ENCODE data around the gene ANKRD6. TPM values are rescaled to one million over a fixed set of nuclear protein-coding genes. Genes with fewer than 3 reads are reported as not detected.

Gene ANKRD6
- total RNA-seq, 1 donor from 2014 or later, result 13.5 TPM

DNA sequence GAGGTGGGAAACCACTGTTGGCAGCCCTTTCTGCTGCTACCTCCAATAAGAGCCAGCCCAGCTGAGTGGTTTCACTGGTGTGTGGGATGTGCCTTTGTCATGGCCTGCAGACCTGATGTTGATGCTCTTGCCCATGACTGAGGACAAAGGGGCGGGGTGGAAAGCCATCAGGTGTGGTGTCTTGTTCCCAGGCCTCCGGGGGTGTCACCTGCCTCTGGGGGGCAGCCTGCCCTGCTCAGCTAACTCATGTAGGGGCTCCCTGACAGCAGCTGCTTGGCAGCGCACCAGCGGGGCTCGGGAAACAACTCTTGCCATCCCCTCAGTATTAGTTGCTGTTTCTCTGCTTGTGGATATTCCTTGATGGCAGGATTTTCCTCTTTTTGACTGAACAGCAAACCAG lies 114.3 kb downstream of the ANKRD6 start:
- Histone ChIP-seq H3K79me2 (ENCODE audit: insufficient read depth, low read length) (no peaks in the 10 kb centered on the region), H3K9me3 (ENCODE audit: insufficient read depth, low read depth, low read length) (no peaks in the 10 kb centered on the region), H3K27me3 (ENCODE audit: insufficient read depth, low read length) (no peaks in the 10 kb centered on the region), H3K4me2 (ENCODE audit: low read length) (no peak overlapping the region), H3K9ac (ENCODE audit: low read length) (no peak overlapping the region), H3K4me1 (ENCODE audit: insufficient read depth, low read length) (no peaks in the 10 kb centered on the region), H3K27ac (ENCODE audit: low read depth, low read length) (no peak overlapping the region), H4K20me1 (ENCODE audit: insufficient read depth, low read length) (peaks cover 3% of the 10 kb centered on the region), H3K36me3 (ENCODE audit: insufficient read depth, low read length) (no peaks in the 10 kb centered on the region), H3K4me3 (ENCODE audit: insufficient read depth, low read depth, low read length) (no peak overlapping the region), H2AFZ (ENCODE audit: low read depth, low read length) (no peak overlapping the region)
- Mint-ChIP-seq H3K36me3 (ENCODE audit: low read depth, unreplicated experiment) (no peaks in the 10 kb centered on the region), H3K4me3 (ENCODE audit: unreplicated experiment) (no peak overlapping the region), H3K9me3 (ENCODE audit: unreplicated experiment) (peaks cover 6% of the 10 kb centered on the region), H3K27me3 (ENCODE audit: low read depth, unreplicated experiment) (no peaks in the 10 kb centered on the region), H3K27ac (ENCODE audit: unreplicated experiment) (no peak overlapping the region), H3K4me1 (ENCODE audit: low read depth, unreplicated experiment) (peaks cover 2% of the 10 kb centered on the region)
- FAIRE-seq (no peak), DNase-seq (ENCODE audit: low read depth) (no peak)
- TF ChIP-seq, protein P1, sequence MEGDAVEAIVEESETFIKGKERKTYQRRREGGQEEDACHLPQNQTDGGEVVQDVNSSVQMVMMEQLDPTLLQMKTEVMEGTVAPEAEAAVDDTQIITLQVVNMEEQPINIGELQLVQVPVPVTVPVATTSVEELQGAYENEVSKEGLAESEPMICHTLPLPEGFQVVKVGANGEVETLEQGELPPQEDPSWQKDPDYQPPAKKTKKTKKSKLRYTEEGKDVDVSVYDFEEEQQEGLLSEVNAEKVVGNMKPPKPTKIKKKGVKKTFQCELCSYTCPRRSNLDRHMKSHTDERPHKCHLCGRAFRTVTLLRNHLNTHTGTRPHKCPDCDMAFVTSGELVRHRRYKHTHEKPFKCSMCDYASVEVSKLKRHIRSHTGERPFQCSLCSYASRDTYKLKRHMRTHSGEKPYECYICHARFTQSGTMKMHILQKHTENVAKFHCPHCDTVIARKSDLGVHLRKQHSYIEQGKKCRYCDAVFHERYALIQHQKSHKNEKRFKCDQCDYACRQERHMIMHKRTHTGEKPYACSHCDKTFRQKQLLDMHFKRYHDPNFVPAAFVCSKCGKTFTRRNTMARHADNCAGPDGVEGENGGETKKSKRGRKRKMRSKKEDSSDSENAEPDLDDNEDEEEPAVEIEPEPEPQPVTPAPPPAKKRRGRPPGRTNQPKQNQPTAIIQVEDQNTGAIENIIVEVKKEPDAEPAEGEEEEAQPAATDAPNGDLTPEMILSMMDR (IDR thresholded peaks at IDR 0.05; ENCODE audit: insufficient read depth, low read depth, low read length), result no peak
- no peak for TF ChIP-seq EZH2 (IDR thresholded peaks at IDR 0.05; ENCODE audit: insufficient read depth, low read length)

DNA sequence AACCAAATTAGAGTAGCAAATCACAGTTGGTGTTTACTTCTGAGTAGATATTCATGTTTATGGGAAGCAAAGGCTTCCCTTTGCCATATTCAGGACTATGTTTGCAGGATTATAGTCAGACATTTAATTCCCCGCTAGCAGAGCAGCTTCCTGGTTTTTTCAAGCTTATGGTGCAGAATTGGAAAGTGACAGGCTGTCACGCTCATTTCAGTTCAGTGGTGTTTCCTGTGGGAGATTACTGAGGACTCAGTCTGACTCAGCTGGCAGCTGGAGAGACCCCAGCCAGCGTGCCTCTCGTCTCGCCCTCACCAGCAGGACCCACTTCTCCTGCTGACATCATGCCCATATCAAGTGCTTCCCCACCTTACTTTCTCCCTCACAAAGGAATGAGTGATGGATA lies 120.5 kb downstream of the ANKRD6 start:
- Histone ChIP-seq H3K27ac (ENCODE audit: low read depth, low read length) (no peak overlapping the region), H3K4me1 (ENCODE audit: insufficient read depth, low read length) (no peaks in the 10 kb centered on the region), H3K9me3 (ENCODE audit: insufficient read depth, low read depth, low read length) (no peaks in the 10 kb centered on the region), H2AFZ (ENCODE audit: low read depth, low read length) (no peak overlapping the region), H3K79me2 (ENCODE audit: insufficient read depth, low read length) (no peaks in the 10 kb centered on the region), H3K4me3 (ENCODE audit: insufficient read depth, low read depth, low read length) (no peak overlapping the region), H3K4me2 (ENCODE audit: low read length) (no peak overlapping the region), H3K9ac (ENCODE audit: low read length) (no peak overlapping the region), H3K27me3 (ENCODE audit: insufficient read depth, low read length) (peaks cover 6% of the 10 kb centered on the region), H3K36me3 (ENCODE audit: insufficient read depth, low read length) (no peaks in the 10 kb centered on the region), H4K20me1 (ENCODE audit: insufficient read depth, low read length) (peaks cover 3% of the 10 kb centered on the region)
- Mint-ChIP-seq H3K36me3 (ENCODE audit: low read depth, unreplicated experiment) (peaks cover 4% of the 10 kb centered on the region), H3K9me3 (ENCODE audit: unreplicated experiment) (peaks cover 10% of the 10 kb centered on the region), H3K27me3 (ENCODE audit: low read depth, unreplicated experiment) (peaks cover 2% of the 10 kb centered on the region), H3K4me1 (ENCODE audit: low read depth, unreplicated experiment) (peaks cover 15% of the 10 kb centered on the region), H3K4me3 (ENCODE audit: unreplicated experiment) (no peak overlapping the region), H3K27ac (ENCODE audit: unreplicated experiment) (no peak overlapping the region)
- no peak for DNase-seq (ENCODE audit: low read depth)
- TF ChIP-seq, protein P1 (IDR thresholded peaks at IDR 0.05; ENCODE audit: insufficient read depth, low read depth, low read length), result no peak
- no peak for TF ChIP-seq EZH2 (IDR thresholded peaks at IDR 0.05; ENCODE audit: insufficient read depth, low read length)
- FAIRE-seq, result no peak

DNA sequence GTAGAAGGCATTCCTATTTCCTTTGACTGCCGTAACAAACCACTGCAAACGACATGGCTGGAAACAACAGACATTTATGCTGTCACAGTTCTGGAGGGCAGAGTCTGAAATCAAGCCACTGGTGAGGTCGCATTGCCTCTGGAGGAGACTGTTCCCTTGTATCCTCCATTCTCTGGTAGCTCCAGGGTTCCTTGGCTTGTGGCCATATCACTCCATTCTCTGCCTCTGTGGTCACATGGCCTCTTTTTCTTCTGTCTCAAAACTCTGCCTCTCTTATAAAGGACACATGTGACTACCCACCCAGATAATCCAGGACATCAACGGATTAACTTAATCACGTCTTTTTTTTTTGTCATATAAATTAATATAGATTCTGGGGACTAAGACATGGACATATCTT lies 121.2 kb downstream of the ANKRD6 start:
- peaks cover 3% of the 10 kb centered on the region for H4K20me1 ChIP-seq (ENCODE audit: insufficient read depth, low read length)
- H3K9me3 Mint-ChIP-seq (ENCODE audit: unreplicated experiment), result peaks cover 10% of the 10 kb centered on the region
- H3K36me3 ChIP-seq (ENCODE audit: insufficient read depth, low read length), result no peaks in the 10 kb centered on the region
- H3K79me2 ChIP-seq (ENCODE audit: insufficient read depth, low read length), result no peaks in the 10 kb centered on the region
- no peak overlapping the region for H3K9ac ChIP-seq (ENCODE audit: low read length)
- no peak overlapping the region for H3K4me3 ChIP-seq (ENCODE audit: insufficient read depth, low read depth, low read length)
- FAIRE-seq (no peak), DNase-seq (ENCODE audit: low read depth) (no peak)
- H2AFZ ChIP-seq (ENCODE audit: low read depth, low read length), result no peak overlapping the region
- no peak overlapping the region for H3K27ac Mint-ChIP-seq (ENCODE audit: unreplicated experiment)
- no peaks in the 10 kb centered on the region for H3K9me3 ChIP-seq (ENCODE audit: insufficient read depth, low read depth, low read length)
- TF ChIP-seq EZH2 (IDR thresholded peaks at IDR 0.05; ENCODE audit: insufficient read depth, low read length), result no peak
- TF ChIP-seq, protein P1 (IDR thresholded peaks at IDR 0.05; ENCODE audit: insufficient read depth, low read depth, low read length), result no peak
- peaks cover 2% of the 10 kb centered on the region for H3K27me3 Mint-ChIP-seq (ENCODE audit: low read depth, unreplicated experiment)
- H3K4me1 ChIP-seq (ENCODE audit: insufficient read depth, low read length), result no peaks in the 10 kb centered on the region
- no peak overlapping the region for H3K27ac ChIP-seq (ENCODE audit: low read depth, low read length)
- peaks cover 13% of the 10 kb centered on the region for H3K4me1 Mint-ChIP-seq (ENCODE audit: low read depth, unreplicated experiment)
- no peak overlapping the region for H3K4me2 ChIP-seq (ENCODE audit: low read length)
- H3K27me3 ChIP-seq (ENCODE audit: insufficient read depth, low read length), result peaks cover 6% of the 10 kb centered on the region
- H3K36me3 Mint-ChIP-seq (ENCODE audit: low read depth, unreplicated experiment), result peaks cover 4% of the 10 kb centered on the region
- H3K4me3 Mint-ChIP-seq (ENCODE audit: unreplicated experiment), result no peak overlapping the region

All from astrocyte (in vitro differentiated cells and primary cell).